HepG2 (cell line): Measurements from ENCODE around the gene TNS4. TPM values are rescaled to one million over a fixed set of nuclear protein-coding genes. Genes with fewer than 3 reads are reported as not detected.

Experiments
- ATAD3A ChIP-seq: sonication (generic); formaldehyde crosslinking; IDR thresholded peaks from 2 replicates; pipeline ENCODE4 v1.4.0; 2020; ENCODE audit warnings: missing genetic modification reagents
- CAMTA2 ChIP-seq: sonication (generic); formaldehyde crosslinking; IDR thresholded peaks from 2 replicates; pipeline ENCODE4 v1.4.0; 2020; ENCODE audit warnings: mild to moderate bottlenecking, missing genetic modification reagents, borderline replicate concordance
- CHCHD3 ChIP-seq: sonication (generic); formaldehyde crosslinking; IDR thresholded peaks from 2 replicates; pipeline ENCODE4 v1.8.0; 2022; ENCODE audit warnings: mild to moderate bottlenecking, missing genetic modification reagents, moderate library complexity
- HNRNPK ChIP-seq: fragments of 200-400 bp; formaldehyde crosslinking; IDR thresholded peaks from 2 replicates; pipeline ENCODE4 v1.6.1; 2018; ENCODE audit warnings: low read length, low read depth, moderate library complexity, mild to moderate bottlenecking; ENCODE audit not compliant: poor library complexity, severe bottlenecking
- HOMEZ ChIP-seq: IDR thresholded peaks from 2 replicates; pipeline ENCODE4 v1.6.1; 2016; ENCODE audit warnings: low read depth
- IKZF5 ChIP-seq: IDR thresholded peaks from 2 replicates; pipeline ENCODE4 v1.6.1; 2018; ENCODE audit warnings: missing genetic modification reagents, mild to moderate bottlenecking, missing compliant biosample characterization
- JDP2 ChIP-seq: sonication (generic); formaldehyde crosslinking; IDR thresholded peaks from 2 replicates; pipeline ENCODE4 v1.8.1; 2022; ENCODE audit warnings: missing genetic modification reagents, borderline replicate concordance
- PCBP2 ChIP-seq: fragments of 200-400 bp; formaldehyde crosslinking; optimal IDR thresholded peaks from 2 replicates; pipeline ENCODE3; 2018; ENCODE audit warnings: low read length, low read depth; ENCODE audit not compliant: poor library complexity, severe bottlenecking
- RAD21 ChIP-seq: fragments of 450-650 bp; formaldehyde crosslinking; IDR thresholded peaks from 2 replicates; pipeline ENCODE4 v1.5.0; 2020; ENCODE audit warnings: mild to moderate bottlenecking
- SRY ChIP-seq: sonication (generic); formaldehyde crosslinking; IDR thresholded peaks from 2 replicates; pipeline ENCODE4 v1.8.0; 2022; ENCODE audit warnings: mild to moderate bottlenecking, missing genetic modification reagents
- YY1 ChIP-seq: IDR thresholded peaks from 2 replicates; pipeline ENCODE4 v1.6.1; 2011; ENCODE audit warnings: low read length, low read depth, moderate library complexity, mild to moderate bottlenecking; ENCODE audit not compliant: insufficient read depth, insufficient replicate concordance
- ZNF160 ChIP-seq: sonication (generic); formaldehyde crosslinking; IDR thresholded peaks from 2 replicates; pipeline ENCODE4 v1.8.0; 2022; ENCODE audit warnings: mild to moderate bottlenecking, inconsistent platforms, missing genetic modification reagents
- ZNF530 ChIP-seq: sonication (generic); formaldehyde crosslinking; IDR thresholded peaks from 2 replicates; pipeline ENCODE4 v1.5.0; 2020; ENCODE audit warnings: low read depth, mild to moderate bottlenecking, missing genetic modification reagents
- ZNF556 ChIP-seq: sonication (generic); formaldehyde crosslinking; IDR thresholded peaks from 2 replicates; pipeline ENCODE4 v1.4.0; 2020; ENCODE audit warnings: mild to moderate bottlenecking, missing genetic modification reagents, borderline replicate concordance
- polyA plus RNA-seq, 8 experiments: library from polyadenylated mRNA; depleted of rRNA in 3 of 8; stranded (reverse) in 7 of 8; unstranded in 1 of 8; fragments of >200 nt; fragmentation: Illumina TruSeq in 4 of 8; extraction: Trizol in 4 of 8; gene quantifications; 2 replicates each; pipeline versions ENCODE4 v1.2.1 to v1.2.3, GENCODE V29; 2011 to 2016; ENCODE audit warnings: low read depth in 4 of 8, missing spikeins in 1 of 8, mixed read lengths in 1 of 8; ENCODE audit not compliant: insufficient read depth in 1 of 8
- total RNA-seq, 5 experiments: library from RNA; depleted of rRNA; stranded (reverse); fragments of >200 nt; fragmentation: Illumina TruSeq; extraction: Trizol; gene quantifications; 2 replicates each; pipeline ENCODE4 v1.2.3, GENCODE V29; 2016; ENCODE audit warnings: low read depth in 1 of 5
- TF ChIP-seq, protein P1 (sequence below), 2 experiments: IDR thresholded peaks; 2 replicates each; pipeline ENCODE4 v1.6.1; 2011 to 2012; ENCODE audit warnings: low read length in 2 of 2, borderline replicate concordance in 1 of 2, low read depth in 1 of 2, mild to moderate bottlenecking in 1 of 2, moderate library complexity in 1 of 2
- TF ChIP-seq, protein P2 (sequence below): sonication (generic); formaldehyde crosslinking; IDR thresholded peaks from 2 replicates; pipeline ENCODE4 v1.9.0; 2022; ENCODE audit warnings: low read depth, missing genetic modification reagents
- TF ChIP-seq, protein P3 (sequence below): sonication (generic); formaldehyde crosslinking; IDR thresholded peaks from 2 replicates; pipeline ENCODE4 v1.5.1; 2020; ENCODE audit warnings: mild to moderate bottlenecking, missing genetic modification reagents, moderate library complexity

Gene TNS4
- total and polyA plus RNA-seq, 2 of the 13 experiments (the other 11 are each of a cell fraction or from before 2014, with no cell fraction given), result 0.58 to 2.1 TPM

GRCh38 chr17:40443196-40443987, 58.0 kb downstream of the TNS4 start, which contains the start of gene IGFBP4 (continued):
- TF ChIP-seq PCBP2 (no peak), CHCHD3 (peak; percentile 84; the same call in 1 of the 2 replicates), ZNF160 (CRISPR knock-in tag) (peak; percentile 87; the same call in 1 of the 2 replicates), YY1 (peak; percentile 74), ZNF530 (CRISPR knock-in tag) (no peak), IKZF5 (CRISPR knock-in tag) (no peak), HNRNPK (no peak), SRY (CRISPR knock-in tag) (peak; percentile 93), HOMEZ (CRISPR knock-in tag) (no peak), RAD21 (peak; percentile 87), ZNF556 (CRISPR knock-in tag) (peak; percentile 77; the same call in 1 of the 2 replicates), ATAD3A (CRISPR knock-in tag) (no peak), CAMTA2 (CRISPR knock-in tag) (0 out of 2 replicates have a peak, but pooled peaks have one; percentile 83), JDP2 (CRISPR knock-in tag) (peak; percentile 88)
- TF ChIP-seq, protein P1, sequence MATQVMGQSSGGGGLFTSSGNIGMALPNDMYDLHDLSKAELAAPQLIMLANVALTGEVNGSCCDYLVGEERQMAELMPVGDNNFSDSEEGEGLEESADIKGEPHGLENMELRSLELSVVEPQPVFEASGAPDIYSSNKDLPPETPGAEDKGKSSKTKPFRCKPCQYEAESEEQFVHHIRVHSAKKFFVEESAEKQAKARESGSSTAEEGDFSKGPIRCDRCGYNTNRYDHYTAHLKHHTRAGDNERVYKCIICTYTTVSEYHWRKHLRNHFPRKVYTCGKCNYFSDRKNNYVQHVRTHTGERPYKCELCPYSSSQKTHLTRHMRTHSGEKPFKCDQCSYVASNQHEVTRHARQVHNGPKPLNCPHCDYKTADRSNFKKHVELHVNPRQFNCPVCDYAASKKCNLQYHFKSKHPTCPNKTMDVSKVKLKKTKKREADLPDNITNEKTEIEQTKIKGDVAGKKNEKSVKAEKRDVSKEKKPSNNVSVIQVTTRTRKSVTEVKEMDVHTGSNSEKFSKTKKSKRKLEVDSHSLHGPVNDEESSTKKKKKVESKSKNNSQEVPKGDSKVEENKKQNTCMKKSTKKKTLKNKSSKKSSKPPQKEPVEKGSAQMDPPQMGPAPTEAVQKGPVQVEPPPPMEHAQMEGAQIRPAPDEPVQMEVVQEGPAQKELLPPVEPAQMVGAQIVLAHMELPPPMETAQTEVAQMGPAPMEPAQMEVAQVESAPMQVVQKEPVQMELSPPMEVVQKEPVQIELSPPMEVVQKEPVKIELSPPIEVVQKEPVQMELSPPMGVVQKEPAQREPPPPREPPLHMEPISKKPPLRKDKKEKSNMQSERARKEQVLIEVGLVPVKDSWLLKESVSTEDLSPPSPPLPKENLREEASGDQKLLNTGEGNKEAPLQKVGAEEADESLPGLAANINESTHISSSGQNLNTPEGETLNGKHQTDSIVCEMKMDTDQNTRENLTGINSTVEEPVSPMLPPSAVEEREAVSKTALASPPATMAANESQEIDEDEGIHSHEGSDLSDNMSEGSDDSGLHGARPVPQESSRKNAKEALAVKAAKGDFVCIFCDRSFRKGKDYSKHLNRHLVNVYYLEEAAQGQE (IDR thresholded peaks at IDR 0.05; ENCODE audit: borderline replicate concordance in 1 of 2, low read depth in 1 of 2, low read length in 2 of 2), result no peak
- TF ChIP-seq, protein P2, sequence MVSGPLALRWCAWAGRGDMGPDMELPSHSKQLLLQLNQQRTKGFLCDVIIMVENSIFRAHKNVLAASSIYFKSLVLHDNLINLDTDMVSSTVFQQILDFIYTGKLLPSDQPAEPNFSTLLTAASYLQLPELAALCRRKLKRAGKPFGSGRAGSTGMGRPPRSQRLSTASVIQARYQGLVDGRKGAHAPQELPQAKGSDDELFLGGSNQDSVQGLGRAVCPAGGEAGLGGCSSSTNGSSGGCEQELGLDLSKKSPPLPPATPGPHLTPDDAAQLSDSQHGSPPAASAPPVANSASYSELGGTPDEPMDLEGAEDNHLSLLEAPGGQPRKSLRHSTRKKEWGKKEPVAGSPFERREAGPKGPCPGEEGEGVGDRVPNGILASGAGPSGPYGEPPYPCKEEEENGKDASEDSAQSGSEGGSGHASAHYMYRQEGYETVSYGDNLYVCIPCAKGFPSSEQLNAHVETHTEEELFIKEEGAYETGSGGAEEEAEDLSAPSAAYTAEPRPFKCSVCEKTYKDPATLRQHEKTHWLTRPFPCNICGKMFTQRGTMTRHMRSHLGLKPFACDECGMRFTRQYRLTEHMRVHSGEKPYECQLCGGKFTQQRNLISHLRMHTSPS (CRISPR knock-in tag), result peak; percentile 64; the same call in 1 of the 2 replicates
- TF ChIP-seq, protein P3, sequence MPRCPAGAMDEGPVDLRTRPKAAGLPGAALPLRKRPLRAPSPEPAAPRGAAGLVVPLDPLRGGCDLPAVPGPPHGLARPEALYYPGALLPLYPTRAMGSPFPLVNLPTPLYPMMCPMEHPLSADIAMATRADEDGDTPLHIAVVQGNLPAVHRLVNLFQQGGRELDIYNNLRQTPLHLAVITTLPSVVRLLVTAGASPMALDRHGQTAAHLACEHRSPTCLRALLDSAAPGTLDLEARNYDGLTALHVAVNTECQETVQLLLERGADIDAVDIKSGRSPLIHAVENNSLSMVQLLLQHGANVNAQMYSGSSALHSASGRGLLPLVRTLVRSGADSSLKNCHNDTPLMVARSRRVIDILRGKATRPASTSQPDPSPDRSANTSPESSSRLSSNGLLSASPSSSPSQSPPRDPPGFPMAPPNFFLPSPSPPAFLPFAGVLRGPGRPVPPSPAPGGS (CRISPR knock-in tag), result peak; percentile 66
